Measurements from ENCODE around the gene FAM161A. TPM values are rescaled to one million over a fixed set of nuclear protein-coding genes. Genes with fewer than 3 reads are reported as not detected.

FAM161A gene
- total and polyA plus RNA-seq, 2 experiments from 2014 or later, result 16.2 to 27.4 TPM

- H3K4me3 ChIP-seq, result no peak overlapping the region
- no peaks in the 10 kb centered on the region for H4K20me1 ChIP-seq (replicated peaks; ENCODE audit: insufficient read depth)
- H3K36me3 ChIP-seq (ENCODE audit: insufficient read depth), result no peaks in the 10 kb centered on the region
- H3K79me2 ChIP-seq (replicated peaks; ENCODE audit: insufficient read depth), result no peaks in the 10 kb centered on the region
- Mint-ChIP-seq H3K9me3 (no peaks in the 10 kb centered on the region), H3K27ac (no peak overlapping the region), H3K27me3 (ENCODE audit: insufficient read depth, low read depth, poor library complexity) (peaks cover 3% of the 10 kb centered on the region), H3K36me3 (ENCODE audit: low read depth) (no peaks in the 10 kb centered on the region), H3K4me1 (no peaks in the 10 kb centered on the region; the same call in 2 of the 3 replicates), H3K4me3 (no peak overlapping the region)
- H3K27me3 ChIP-seq (ENCODE audit: insufficient read depth), result no peaks in the 10 kb centered on the region
- H3F3A ChIP-seq (replicated peaks; ENCODE audit: low read depth), result no peaks in the 10 kb centered on the region
- H3K4me2 ChIP-seq, result no peak overlapping the region
- TF ChIP-seq ETS1 (IDR thresholded peaks at IDR 0.05) (no peak), CREB1 (CRISPR knock-in tag; IDR thresholded peaks at IDR 0.05; ENCODE audit: low read depth) (no peak), NANOG (IDR thresholded peaks at IDR 0.05; ENCODE audit: borderline replicate concordance) (no peak)
- no peak for DNase-seq (ENCODE audit: low spot score)
- peak overlapping the region; percentile 96; the same call in 1 of the 2 replicates for H2AFZ ChIP-seq
- no peak overlapping the region for H3K27ac ChIP-seq (ENCODE audit: low read depth)
- no peaks in the 10 kb centered on the region for H3K4me1 ChIP-seq (ENCODE audit: insufficient read depth)
- H3K9me2 ChIP-seq (ENCODE audit: insufficient read depth), result no peaks in the 10 kb centered on the region
- peak; percentile 41; the same call in 1 of the 3 replicates for ATAC-seq
Measured at GRCh38 chr2:61816480-61817355, 37.1 kb downstream of the FAM161A start.

GRCh38 chr2:61814539-61815160 is 39.2 kb downstream of the FAM161A start:
- ATAC-seq (no peak), DNase-seq (ENCODE audit: low spot score) (no peak)
- no peaks in the 10 kb centered on the region for H3K4me1 ChIP-seq (ENCODE audit: insufficient read depth)
- no peaks in the 10 kb centered on the region for H3K27me3 ChIP-seq (ENCODE audit: insufficient read depth)
- H3F3A ChIP-seq (replicated peaks; ENCODE audit: low read depth), result no peaks in the 10 kb centered on the region
- H3K27me3 Mint-ChIP-seq (ENCODE audit: insufficient read depth, low read depth, poor library complexity), result peaks cover 4% of the 10 kb centered on the region
- H3K9me3 Mint-ChIP-seq, result no peaks in the 10 kb centered on the region
- H3K4me1 Mint-ChIP-seq, result no peaks in the 10 kb centered on the region; the same call in 2 of the 3 replicates
- no peak overlapping the region for H3K27ac Mint-ChIP-seq
- no peak overlapping the region for H3K4me3 ChIP-seq
- no peaks in the 10 kb centered on the region for H3K36me3 Mint-ChIP-seq (ENCODE audit: low read depth)
- H3K9me2 ChIP-seq (ENCODE audit: insufficient read depth), result no peaks in the 10 kb centered on the region
- no peaks in the 10 kb centered on the region for H3K36me3 ChIP-seq (ENCODE audit: insufficient read depth)
- no peak overlapping the region for H3K4me3 Mint-ChIP-seq
- no peaks in the 10 kb centered on the region for H3K79me2 ChIP-seq (replicated peaks; ENCODE audit: insufficient read depth)
- H3K4me2 ChIP-seq, result no peak overlapping the region
- no peaks in the 10 kb centered on the region for H4K20me1 ChIP-seq (replicated peaks; ENCODE audit: insufficient read depth)
- no peak overlapping the region for H2AFZ ChIP-seq
- H3K27ac ChIP-seq (ENCODE audit: low read depth), result no peak overlapping the region
- TF ChIP-seq JUNB (IDR thresholded peaks at IDR 0.05; ENCODE audit: unreplicated experiment) (no peak), EZH2 (IDR thresholded peaks at IDR 0.05; ENCODE audit: low read depth, unreplicated experiment) (no peak), EZH2phosphoT487 (IDR thresholded peaks at IDR 0.05; ENCODE audit: unreplicated experiment) (no peak), CTCF (conservative IDR thresholded peaks at IDR 0.05; ENCODE audit: low read depth in 2 of 2) (no peak), ZNF331 (CRISPR knock-in tag; IDR thresholded peaks at IDR 0.05; ENCODE audit: low read depth) (no peak), ETS1 (IDR thresholded peaks at IDR 0.05) (no peak), ZNF462 (CRISPR knock-in tag; IDR thresholded peaks at IDR 0.05) (no peak)
